ENCODE data around the gene STOML1. TPM values are rescaled to one million over a fixed set of nuclear protein-coding genes. Genes with fewer than 3 reads are reported as not detected.

The STOML1 gene
- total and polyA plus RNA-seq, 2 experiments from 2014 or later = 2.3 to 2.4 TPM

DNA sequence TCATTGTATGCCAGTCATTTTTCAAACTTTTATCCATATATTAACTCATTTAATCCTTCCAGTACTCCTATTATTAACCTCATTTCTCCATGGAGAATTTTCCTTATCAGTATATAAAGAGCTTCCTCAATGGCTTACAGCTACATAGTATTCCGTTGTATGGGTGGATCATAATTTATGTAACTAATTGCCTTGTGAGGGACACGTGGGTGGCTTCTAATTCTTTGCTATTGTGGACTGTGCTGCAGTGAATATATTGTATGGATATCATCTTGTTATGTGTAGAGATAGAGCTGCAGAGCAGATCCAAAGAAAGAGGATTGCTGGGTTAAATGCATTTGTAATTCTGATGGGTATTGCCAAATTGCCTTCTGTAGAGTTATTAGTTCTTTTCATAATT is 27.6 kb upstream of the STOML1 start:
- Histone ChIP-seq H4K20me1 (replicated peaks; ENCODE audit: insufficient read depth) (0 out of 2 replicates have a peak, but pooled peaks cover 9% of the 10 kb centered on the region), H3K79me2 (replicated peaks; ENCODE audit: insufficient read depth) (no peaks in the 10 kb centered on the region; the same call in 1 of the 2 replicates), H3K27me3 (ENCODE audit: insufficient read depth) (no peaks in the 10 kb centered on the region), H3F3A (replicated peaks; ENCODE audit: low read depth) (no peaks in the 10 kb centered on the region), H3K4me2 (no peak overlapping the region), H3K9me2 (ENCODE audit: insufficient read depth) (no peaks in the 10 kb centered on the region), H3K4me3 (no peak overlapping the region), H3K4me1 (ENCODE audit: insufficient read depth) (no peaks in the 10 kb centered on the region), H3K27ac (ENCODE audit: low read depth) (no peak overlapping the region), H3K36me3 (ENCODE audit: insufficient read depth) (no peaks in the 10 kb centered on the region; the same call in 1 of the 2 replicates), H2AFZ (no peak overlapping the region)
- ATAC-seq (no peak), DNase-seq (ENCODE audit: low spot score) (no peak)
- Mint-ChIP-seq H3K4me3 (no peak overlapping the region), H3K27me3 (ENCODE audit: insufficient read depth, low read depth, poor library complexity) (peaks cover 4% of the 10 kb centered on the region), H3K36me3 (ENCODE audit: low read depth) (peaks cover 16% of the 10 kb centered on the region), H3K9me3 (no peaks in the 10 kb centered on the region), H3K4me1 (no peaks in the 10 kb centered on the region; the same call in 2 of the 3 replicates), H3K27ac (no peak overlapping the region)
- TF ChIP-seq, protein P1, sequence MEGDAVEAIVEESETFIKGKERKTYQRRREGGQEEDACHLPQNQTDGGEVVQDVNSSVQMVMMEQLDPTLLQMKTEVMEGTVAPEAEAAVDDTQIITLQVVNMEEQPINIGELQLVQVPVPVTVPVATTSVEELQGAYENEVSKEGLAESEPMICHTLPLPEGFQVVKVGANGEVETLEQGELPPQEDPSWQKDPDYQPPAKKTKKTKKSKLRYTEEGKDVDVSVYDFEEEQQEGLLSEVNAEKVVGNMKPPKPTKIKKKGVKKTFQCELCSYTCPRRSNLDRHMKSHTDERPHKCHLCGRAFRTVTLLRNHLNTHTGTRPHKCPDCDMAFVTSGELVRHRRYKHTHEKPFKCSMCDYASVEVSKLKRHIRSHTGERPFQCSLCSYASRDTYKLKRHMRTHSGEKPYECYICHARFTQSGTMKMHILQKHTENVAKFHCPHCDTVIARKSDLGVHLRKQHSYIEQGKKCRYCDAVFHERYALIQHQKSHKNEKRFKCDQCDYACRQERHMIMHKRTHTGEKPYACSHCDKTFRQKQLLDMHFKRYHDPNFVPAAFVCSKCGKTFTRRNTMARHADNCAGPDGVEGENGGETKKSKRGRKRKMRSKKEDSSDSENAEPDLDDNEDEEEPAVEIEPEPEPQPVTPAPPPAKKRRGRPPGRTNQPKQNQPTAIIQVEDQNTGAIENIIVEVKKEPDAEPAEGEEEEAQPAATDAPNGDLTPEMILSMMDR (conservative IDR thresholded peaks at IDR 0.05; ENCODE audit: low read depth in 2 of 2) = no peak
- TF ChIP-seq, protein P2, sequence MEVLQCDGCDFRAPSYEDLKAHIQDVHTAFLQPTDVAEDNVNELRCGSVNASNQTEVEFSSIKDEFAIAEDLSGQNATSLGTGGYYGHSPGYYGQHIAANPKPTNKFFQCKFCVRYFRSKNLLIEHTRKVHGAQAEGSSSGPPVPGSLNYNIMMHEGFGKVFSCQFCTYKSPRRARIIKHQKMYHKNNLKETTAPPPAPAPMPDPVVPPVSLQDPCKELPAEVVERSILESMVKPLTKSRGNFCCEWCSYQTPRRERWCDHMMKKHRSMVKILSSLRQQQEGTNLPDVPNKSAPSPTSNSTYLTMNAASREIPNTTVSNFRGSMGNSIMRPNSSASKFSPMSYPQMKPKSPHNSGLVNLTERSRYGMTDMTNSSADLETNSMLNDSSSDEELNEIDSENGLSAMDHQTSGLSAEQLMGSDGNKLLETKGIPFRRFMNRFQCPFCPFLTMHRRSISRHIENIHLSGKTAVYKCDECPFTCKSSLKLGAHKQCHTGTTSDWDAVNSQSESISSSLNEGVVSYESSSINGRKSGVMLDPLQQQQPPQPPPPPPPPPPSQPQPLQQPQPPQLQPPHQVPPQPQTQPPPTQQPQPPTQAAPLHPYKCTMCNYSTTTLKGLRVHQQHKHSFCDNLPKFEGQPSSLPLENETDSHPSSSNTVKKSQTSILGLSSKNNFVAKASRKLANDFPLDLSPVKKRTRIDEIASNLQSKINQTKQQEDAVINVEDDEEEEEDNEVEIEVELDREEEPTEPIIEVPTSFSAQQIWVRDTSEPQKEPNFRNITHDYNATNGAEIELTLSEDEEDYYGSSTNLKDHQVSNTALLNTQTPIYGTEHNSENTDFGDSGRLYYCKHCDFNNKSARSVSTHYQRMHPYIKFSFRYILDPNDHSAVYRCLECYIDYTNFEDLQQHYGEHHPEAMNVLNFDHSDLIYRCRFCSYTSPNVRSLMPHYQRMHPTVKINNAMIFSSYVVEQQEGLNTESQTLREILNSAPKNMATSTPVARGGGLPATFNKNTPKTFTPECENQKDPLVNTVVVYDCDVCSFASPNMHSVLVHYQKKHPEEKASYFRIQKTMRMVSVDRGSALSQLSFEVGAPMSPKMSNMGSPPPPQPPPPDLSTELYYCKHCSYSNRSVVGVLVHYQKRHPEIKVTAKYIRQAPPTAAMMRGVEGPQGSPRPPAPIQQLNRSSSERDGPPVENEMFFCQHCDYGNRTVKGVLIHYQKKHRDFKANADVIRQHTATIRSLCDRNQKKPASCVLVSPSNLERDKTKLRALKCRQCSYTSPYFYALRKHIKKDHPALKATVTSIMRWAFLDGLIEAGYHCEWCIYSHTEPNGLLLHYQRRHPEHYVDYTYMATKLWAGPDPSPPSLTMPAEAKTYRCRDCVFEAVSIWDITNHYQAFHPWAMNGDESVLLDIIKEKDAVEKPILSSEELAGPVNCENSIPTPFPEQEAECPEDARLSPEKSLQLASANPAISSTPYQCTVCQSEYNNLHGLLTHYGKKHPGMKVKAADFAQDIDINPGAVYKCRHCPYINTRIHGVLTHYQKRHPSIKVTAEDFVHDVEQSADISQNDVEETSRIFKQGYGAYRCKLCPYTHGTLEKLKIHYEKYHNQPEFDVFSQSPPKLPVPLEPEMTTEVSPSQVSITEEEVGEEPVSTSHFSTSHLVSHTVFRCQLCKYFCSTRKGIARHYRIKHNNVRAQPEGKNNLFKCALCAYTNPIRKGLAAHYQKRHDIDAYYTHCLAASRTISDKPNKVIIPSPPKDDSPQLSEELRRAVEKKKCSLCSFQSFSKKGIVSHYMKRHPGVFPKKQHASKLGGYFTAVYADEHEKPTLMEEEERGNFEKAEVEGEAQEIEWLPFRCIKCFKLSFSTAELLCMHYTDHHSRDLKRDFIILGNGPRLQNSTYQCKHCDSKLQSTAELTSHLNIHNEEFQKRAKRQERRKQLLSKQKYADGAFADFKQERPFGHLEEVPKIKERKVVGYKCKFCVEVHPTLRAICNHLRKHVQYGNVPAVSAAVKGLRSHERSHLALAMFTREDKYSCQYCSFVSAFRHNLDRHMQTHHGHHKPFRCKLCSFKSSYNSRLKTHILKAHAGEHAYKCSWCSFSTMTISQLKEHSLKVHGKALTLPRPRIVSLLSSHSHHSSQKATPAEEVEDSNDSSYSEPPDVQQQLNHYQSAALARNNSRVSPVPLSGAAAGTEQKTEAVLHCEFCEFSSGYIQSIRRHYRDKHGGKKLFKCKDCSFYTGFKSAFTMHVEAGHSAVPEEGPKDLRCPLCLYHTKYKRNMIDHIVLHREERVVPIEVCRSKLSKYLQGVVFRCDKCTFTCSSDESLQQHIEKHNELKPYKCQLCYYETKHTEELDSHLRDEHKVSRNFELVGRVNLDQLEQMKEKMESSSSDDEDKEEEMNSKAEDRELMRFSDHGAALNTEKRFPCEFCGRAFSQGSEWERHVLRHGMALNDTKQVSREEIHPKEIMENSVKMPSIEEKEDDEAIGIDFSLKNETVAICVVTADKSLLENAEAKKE (CRISPR knock-in tag; IDR thresholded peaks at IDR 0.05) = no peak
- TF ChIP-seq, protein P3, sequence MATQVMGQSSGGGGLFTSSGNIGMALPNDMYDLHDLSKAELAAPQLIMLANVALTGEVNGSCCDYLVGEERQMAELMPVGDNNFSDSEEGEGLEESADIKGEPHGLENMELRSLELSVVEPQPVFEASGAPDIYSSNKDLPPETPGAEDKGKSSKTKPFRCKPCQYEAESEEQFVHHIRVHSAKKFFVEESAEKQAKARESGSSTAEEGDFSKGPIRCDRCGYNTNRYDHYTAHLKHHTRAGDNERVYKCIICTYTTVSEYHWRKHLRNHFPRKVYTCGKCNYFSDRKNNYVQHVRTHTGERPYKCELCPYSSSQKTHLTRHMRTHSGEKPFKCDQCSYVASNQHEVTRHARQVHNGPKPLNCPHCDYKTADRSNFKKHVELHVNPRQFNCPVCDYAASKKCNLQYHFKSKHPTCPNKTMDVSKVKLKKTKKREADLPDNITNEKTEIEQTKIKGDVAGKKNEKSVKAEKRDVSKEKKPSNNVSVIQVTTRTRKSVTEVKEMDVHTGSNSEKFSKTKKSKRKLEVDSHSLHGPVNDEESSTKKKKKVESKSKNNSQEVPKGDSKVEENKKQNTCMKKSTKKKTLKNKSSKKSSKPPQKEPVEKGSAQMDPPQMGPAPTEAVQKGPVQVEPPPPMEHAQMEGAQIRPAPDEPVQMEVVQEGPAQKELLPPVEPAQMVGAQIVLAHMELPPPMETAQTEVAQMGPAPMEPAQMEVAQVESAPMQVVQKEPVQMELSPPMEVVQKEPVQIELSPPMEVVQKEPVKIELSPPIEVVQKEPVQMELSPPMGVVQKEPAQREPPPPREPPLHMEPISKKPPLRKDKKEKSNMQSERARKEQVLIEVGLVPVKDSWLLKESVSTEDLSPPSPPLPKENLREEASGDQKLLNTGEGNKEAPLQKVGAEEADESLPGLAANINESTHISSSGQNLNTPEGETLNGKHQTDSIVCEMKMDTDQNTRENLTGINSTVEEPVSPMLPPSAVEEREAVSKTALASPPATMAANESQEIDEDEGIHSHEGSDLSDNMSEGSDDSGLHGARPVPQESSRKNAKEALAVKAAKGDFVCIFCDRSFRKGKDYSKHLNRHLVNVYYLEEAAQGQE (IDR thresholded peaks at IDR 0.05; ENCODE audit: unreplicated experiment) = no peak
- TF ChIP-seq ZNF331 (CRISPR knock-in tag; IDR thresholded peaks at IDR 0.05; ENCODE audit: low read depth) (no peak), ZNF114 (CRISPR knock-in tag; IDR thresholded peaks at IDR 0.05) (no peak), JUNB (IDR thresholded peaks at IDR 0.05; ENCODE audit: unreplicated experiment) (no peak), STAT1 (IDR thresholded peaks at IDR 0.05; ENCODE audit: unreplicated experiment) (no peak), EZH2 (IDR thresholded peaks at IDR 0.05; ENCODE audit: low read depth, unreplicated experiment) (no peak), EZH2phosphoT487 (IDR thresholded peaks at IDR 0.05; ENCODE audit: unreplicated experiment) (no peak)
- TF ChIP-seq, protein P4, sequence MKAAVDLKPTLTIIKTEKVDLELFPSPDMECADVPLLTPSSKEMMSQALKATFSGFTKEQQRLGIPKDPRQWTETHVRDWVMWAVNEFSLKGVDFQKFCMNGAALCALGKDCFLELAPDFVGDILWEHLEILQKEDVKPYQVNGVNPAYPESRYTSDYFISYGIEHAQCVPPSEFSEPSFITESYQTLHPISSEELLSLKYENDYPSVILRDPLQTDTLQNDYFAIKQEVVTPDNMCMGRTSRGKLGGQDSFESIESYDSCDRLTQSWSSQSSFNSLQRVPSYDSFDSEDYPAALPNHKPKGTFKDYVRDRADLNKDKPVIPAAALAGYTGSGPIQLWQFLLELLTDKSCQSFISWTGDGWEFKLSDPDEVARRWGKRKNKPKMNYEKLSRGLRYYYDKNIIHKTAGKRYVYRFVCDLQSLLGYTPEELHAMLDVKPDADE (IDR thresholded peaks at IDR 0.05) = no peak
